ENCODE measurements around the gene SAPCD1.

SAPCD1 gene

DNA sequence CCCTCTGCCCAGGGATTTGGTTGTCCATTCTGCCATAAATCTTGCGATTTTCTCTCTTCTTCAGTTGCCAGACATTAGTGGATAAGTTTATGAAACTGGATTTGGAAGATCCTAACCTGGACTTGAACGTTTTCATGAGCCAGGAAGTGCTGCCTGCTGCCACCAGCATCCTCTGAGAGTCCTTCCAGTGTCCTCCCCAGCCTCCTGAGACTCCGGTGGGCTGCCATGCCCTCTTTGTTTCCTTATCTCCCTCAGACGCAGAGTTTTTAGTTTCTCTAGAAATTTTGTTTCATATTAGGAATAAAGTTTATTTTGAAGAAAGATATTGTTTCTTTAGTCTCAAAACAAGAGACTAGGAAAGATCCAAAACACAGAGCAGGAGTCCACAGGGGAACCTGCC is at the start of gene SAPCD1:
Gene SAPCD1, plus strand, starts transcription at position 301 of the 400 bp plus-strand sequence. CDS start 399 bp downstream, outside the sequence.
- no peak for DNase-seq

DNA sequence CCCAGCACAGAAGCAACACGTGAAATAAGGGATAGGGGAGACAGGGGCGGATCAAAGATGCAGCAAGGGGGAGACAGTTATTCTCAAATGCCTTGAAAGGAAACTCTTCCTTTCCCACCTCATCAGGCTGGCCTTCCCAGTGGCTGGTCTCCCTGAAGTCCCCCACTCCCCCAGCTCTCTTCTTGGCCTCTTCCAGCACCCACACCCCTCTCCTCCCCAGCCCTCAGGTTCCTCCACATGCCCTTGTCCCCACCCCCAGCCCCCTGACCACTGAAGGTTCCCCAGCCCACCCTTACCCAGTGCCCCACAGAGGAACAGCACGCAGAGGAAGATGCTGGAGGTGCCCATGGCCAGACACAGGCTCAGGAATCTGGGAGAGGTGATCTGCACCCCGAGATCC is 49.0 kb upstream of the SAPCD1 start:
- no peak for DNase-seq

DNA sequence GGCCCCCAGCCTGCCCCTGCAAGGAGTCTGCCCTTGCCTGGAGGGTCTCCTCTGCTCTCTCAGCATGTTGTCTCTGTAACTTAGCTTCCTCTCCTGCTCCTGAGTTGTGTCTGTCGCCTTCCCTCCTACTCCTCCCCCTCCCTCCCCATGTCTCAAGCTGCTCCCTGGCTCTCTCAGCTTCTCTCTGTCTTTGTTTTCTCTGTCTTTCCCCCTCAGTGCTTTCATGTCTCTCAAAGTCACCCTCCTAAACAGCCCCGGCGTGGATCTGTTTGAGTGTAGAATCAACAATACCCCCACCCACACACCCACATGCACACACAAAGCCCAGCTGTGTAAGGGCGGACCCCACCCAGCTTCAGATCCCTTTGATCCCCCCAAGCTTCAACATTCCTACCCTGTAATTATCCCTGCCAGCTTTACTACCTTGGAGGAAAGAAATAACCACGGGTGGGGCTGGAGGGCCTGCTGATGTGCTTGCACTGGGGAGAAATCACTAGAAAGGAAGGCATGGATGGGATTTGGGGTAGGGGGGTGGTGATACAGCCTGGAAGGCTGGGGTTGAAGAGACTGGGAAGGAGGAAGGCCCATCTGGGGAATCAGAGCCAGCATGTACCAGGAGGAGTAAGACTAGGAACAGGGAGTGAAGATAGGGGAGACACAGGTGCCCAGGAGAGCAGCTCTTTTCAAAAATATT is 48.3 kb upstream of the SAPCD1 start:
- DNase-seq, result no peak

DNA sequence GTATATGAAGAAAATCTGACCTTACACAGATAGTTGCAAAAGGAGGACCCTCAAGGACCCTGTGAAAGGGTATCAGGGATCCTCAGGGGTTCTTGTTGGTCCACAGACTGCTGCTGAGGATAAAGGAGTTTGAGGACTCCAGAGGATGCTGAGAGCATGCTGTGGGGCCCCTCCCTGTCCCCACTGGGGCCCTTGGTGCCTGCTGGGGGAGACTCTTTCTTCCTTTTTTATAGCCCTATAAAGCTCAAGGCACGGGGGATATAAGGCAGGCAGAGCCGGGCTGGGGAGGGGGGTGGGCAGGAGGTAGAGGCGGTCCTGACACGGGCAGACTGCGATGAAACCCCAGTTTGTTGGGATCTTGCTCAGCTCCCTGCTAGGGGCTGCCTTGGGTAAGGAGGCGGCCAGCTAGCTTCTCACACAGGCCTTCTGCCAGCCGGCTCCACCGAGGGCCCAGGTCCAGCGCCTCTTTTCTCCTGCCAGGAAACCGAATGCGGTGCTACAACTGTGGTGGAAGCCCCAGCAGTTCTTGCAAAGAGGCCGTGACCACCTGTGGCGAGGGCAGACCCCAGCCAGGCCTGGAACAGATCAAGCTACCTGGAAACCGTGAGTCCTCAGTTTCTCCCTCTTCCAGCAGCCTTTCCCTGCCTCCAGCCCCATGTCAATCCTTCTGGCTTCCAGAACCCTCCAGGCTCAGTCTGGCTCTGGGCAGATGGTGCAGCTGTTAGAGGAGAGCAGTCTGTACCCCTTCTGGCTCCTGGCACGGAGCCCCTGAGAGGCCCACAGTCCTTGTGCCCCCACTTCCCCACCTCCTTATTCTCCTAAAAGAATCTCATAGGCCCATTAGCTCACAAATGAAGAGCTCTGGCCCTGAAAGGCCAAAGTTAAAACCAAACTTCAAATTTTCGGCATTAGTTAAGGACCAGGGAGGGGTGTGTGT is 47.2 kb upstream of the SAPCD1 start, which contains the start of gene LY6G6D:
Gene LY6G6D, plus strand, starts transcription at position 327 of the 937 bp plus-strand sequence. Its CDS starts 8 bp downstream, at position 335.
- DNase-seq, result no peak

DNA sequence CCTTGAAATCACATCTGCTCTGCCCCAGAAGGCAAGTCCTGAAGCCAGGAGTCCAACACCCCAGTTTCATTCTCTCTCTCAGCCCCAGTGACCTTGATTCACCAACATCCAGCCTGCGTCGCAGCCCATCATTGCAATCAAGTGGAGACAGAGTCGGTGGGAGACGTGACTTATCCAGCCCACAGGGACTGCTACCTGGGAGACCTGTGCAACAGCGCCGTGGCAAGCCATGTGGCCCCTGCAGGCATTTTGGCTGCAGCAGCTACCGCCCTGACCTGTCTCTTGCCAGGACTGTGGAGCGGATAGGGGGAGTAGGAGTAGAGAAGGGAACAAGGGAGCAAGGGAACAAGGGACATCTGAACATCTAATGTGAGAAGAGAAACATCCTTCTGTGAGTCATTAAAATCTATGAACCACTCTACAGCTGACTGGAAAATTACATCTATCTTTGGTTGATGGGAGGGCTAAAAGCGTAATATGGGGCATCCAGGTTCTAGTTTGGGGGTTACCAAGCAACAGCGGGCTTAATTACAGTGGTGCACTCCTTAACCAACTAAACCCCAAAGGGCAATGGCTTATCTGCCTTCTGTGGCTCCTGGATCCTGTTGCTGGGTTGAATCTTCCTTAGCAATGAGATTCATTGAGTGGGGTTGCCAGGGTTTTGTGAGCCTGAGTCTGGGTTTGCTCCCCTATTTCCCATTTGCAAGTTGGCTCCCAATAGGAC is 44.8 kb upstream of the SAPCD1 start:
- DNase-seq, result no peak

DNA sequence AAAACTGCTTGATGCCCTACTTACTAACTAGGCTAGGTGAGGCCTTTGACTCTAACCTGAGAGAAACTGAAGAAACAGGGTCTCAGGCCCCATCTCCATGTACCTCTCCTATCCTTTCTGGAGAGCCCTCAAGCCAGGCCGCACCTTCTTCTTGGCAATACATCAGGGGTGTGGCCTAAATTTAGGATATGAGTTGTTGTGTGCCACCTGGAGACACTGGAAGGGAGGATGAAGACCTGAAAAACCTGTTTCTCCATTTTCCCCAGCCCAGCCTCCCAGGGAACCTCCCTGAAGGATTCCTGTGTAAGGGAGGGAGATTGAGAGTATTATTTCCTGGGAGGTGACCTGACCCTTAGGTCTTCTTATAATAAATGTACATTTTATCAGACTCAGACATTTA is 44.2 kb upstream of the SAPCD1 start:
- no peak for DNase-seq

DNA sequence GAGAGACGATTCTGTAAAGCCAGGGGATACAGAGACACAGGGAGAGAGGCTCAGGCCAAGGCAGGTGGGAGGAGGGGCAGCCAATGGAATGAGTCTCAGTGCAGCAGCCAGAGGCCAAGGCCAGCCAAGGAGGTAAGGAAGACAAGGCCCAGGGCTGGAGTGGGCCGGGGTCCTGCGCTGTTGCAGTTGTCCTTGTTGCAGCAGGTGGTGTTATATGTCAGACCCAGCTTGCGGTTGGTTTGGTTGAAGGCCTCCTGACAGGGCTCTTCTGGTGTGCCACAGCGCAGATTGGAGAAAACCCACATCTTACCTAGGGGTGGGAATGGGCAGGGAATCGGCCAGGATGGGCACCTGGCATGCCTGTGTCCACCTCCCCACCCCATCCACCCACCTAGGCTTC is 43.5 kb upstream of the SAPCD1 start:
- no peak for DNase-seq

DNA sequence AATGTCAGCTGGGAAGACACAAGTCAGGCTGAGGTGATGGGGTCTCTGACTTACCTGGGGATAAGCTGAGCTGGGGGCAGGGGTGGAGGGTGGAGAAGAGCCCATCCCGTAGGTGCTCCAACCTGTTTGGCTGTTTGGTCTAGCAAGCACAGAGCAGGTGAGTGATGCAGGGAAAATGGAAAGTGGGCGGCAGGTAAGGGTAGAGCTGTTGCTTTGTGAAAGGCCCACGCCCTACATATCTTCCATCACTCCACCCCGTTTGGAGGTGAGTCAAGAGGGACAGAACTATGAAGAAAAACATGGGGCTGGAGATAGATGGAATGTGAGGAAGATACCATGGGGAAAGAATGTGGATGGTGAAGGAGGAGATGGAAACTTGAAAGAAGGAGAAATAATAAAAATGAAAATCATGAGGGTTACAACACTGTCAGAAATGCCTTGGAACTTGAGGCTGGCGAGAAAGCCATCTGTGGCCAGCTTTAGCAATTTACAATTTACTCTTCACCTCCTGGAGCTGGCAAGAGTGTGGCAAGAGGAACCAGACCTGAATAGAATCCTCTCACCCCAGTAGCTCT is 42.2 kb upstream of the SAPCD1 start:
- no peak for DNase-seq

DNA sequence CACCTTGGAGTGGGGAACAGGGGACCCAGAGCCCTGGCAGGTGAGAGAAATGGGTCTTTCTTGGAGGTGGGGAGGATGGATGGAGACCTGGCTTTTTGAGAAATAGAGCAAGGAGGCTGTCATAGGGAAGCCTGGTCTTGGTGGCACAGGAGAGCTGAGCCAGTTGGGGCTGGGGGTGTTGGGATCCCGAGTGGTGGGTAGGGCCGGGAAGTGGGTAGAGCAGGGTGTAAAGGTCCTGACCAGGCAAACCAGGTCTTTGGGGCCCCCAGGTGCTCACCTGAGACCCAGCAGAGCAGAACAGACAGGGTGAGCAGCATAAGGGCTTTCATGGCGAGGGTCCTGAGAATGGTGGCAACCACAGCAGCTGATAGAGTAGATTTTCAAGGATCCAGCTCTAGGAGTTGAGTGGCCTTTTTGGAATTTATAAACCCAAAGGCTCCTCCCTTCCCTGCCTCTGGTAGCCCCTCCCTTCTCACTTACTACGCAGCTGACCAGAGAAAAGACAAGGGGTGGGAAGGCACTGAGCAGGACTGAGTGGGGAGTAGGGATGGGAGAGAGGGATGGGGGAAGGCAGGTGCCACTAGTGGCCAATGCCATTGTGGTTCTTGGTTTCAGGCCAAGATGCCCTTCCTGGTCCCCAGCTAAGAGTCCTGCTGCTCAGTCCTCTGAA is 41.0 kb upstream of the SAPCD1 start, which contains the start of gene LY6G6C:
Gene LY6G6C, minus strand, starts transcription at position 396 of the 670 bp plus-strand sequence. Its CDS starts 67 bp downstream, at position 329.
- DNase-seq, result no peak

DNA sequence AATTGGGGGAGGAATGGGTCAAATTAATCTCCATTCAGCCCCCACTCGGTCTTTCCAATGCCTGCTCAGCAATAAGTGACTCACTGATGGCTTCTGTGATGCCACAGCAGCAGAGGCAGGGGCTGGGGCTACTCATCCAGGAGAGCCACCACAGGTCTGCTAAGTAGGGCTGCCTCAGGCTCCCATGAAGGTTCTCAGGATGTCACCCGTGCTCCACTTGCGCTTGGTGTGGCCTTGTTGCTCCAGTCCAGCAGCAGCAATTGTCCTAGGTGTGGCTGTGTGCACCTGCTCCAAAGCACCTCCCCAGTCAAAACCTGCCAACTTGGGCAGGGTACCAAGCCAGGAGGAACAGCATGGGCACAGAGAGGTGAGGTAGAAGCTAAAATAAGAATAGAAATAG is 40.3 kb upstream of the SAPCD1 start:
- no peak for DNase-seq

DNA sequence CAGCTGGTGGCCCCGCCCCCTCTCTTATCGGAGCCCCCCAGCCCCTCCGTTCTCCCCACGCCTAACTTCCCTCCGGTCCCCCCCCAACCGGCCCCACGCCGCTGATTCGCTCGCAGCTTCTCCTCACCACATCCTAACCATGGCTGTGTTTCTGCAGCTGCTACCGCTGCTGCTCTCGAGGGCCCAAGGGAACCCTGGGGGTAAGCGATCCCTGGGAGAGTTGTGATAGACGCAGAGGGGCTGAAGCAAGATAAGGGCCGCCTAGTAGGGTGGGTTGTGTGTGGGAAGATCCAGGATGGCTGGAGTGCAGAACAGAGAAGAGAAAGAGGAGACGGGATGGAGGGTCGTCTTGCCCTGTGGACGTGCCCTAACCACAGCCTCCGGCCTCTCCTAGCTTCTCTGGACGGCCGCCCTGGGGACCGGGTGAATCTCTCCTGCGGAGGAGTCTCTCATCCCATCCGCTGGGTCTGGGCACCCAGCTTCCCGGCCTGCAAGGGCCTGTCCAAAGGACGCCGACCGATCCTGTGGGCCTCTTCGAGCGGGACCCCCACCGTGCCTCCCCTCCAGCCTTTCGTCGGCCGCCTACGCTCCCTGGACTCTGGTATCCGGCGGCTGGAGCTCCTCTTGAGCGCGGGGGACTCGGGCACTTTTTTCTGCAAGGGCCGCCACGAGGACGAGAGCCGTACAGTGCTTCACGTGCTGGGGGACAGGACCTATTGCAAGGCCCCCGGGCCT is 39.0 kb upstream of the SAPCD1 start, which contains the start of gene MPIG6B:
Gene MPIG6B, plus strand, starts transcription at position 129 of the 735 bp plus-strand sequence. Its CDS starts 11 bp downstream, at position 140.
- DNase-seq, result no peak

DNA sequence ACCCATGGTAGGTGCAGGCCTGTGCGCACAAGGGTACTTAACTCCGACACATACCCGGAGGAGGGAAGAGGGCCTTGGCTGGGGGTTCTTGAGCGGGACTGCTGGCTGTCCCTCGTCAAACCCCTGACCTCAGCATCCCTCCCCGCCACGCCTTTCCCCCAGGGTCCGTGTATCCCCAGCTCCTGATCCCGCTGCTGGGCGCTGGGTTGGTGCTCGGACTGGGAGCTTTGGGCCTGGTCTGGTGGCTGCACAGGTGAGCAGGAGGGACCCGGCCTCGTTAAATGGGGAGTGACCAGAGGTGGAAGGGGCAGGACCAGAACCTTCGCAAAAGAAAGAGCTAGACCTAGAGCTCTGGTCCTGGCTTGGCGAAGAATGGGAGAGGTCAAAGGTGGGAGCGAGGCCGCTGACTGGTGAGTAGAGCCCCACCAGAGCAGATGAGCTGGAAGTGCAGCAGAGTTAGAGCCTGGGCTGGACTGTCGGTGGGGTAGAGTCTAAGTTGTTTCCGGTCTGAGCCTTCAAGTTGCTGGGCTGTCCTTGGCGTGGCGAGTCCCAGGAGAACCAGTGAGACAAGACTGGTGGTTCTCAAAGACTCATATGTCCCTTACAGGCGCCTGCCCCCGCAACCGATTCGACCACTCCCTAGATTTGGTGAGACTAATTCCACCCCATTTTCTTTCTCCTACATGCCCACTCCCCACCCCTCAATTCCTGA is 38.3 kb upstream of the SAPCD1 start:
- no peak for DNase-seq

DNA sequence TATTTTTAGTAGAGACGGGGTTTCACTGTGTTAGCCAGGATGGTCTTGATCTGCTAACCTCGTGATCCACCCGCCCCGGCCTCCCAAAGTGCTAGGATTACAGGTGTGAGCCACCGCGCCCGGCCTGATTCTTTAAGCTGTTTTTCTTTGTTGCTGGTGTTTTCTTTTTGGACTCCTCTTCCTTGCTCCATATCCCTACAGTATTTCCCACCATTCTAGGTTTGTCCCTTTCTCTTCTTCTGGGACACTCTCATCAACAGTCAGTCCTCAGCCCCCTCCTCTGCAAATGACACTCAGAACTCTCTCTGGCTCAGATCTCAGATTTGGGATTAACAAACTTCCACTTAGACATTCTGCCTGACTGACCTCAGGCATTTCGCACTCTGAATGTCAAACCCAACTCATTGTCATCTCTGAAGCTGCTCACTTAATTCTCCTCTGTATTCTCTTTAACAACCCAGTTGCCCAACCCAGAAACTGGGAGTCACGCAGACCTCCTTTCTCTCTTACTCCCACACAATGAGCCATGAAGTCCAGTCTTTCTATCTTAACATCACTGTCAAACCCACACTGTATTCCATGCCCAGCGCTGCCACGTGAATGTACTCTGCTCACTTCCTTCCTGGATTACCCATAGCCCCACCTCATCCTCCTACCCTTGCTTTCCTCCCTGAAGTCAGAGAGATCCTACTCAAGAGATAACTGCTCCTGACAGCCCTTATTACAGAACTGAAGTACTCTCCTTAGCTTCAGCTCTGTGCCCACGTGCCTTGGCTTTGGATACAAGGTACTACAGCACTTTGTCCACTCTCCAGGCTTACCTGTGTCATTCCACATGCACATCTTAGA is 36.7 kb upstream of the SAPCD1 start:
- no peak for DNase-seq

DNA sequence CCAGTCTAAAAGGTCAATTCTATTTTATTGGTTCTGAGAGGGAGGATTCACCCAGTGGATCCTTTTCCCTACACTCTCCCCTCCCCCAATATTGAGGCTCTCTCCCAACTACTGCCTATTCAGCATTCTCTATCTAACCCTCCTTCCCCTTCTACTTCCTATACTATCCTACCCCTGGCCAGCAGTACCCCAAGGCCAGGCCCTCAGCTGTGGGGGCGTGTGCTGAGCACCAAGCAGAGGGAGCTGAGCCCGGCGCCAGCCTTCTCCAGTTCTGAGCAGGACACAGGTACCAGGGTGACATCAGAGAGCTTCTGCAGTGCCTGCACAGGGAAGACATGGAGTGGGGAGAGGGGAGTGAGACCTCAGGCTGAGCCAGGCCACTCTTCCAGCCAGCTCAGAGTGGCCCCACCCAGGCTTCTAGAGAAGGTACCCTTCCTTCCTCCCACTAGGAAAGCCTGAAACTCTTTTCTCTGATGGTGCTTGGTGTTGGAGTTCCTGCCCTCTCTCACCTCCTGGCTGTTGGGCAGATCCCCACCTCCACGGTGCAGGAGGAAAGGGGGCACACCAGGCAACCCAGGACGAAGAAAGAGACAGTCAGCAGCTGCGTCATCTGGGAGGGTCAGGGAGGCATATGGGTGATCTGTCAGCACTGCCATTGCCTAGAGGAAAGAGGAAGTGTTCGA is 35.3 kb upstream of the SAPCD1 start:
- no peak for DNase-seq

DNA sequence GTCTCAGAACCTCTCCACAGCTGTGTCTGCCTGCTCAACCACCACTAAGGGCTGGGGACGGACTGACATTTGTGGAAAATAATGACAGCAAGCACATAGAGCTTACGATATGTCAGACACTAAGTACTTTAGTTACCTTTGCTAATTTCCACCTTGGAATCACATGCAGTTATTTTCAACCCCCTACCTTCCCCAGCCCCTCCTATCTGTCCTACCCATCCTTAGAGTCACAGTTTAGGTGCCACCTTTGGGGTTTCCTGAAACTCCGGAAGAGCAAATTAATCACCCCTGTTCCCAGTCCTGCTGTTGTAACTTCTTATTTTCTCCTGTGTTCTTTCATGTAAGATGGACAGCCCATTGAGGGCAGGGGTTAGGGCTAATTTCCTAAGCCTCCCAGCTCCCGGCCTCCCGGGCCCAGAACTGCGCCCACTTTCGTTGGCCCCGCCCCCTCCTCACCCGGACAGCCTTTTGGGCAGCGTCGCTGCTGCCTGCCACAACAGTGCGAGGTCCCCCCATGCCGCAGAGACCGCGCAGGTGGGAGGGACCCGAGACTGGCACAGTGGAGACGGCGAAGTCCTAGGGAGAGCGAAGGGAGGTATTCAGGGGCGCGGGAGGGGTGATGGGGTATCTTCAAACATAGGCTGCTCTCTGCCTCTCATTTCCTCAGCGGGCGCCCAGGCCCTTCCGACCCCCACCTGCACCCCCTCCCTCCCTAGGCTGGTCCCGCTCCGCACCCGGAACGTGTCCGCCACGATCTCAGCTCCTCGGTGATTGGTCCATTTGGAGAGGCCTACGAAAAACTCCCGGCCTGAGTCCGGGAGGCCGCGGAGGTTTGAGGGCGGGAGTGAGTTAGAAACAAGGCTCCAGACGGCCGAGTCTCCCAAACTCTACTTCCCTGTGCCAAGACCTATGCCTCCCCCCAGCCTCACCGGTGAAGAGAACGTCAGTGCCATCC is 34.5 kb upstream of the SAPCD1 start:
- no peak for DNase-seq

DNA sequence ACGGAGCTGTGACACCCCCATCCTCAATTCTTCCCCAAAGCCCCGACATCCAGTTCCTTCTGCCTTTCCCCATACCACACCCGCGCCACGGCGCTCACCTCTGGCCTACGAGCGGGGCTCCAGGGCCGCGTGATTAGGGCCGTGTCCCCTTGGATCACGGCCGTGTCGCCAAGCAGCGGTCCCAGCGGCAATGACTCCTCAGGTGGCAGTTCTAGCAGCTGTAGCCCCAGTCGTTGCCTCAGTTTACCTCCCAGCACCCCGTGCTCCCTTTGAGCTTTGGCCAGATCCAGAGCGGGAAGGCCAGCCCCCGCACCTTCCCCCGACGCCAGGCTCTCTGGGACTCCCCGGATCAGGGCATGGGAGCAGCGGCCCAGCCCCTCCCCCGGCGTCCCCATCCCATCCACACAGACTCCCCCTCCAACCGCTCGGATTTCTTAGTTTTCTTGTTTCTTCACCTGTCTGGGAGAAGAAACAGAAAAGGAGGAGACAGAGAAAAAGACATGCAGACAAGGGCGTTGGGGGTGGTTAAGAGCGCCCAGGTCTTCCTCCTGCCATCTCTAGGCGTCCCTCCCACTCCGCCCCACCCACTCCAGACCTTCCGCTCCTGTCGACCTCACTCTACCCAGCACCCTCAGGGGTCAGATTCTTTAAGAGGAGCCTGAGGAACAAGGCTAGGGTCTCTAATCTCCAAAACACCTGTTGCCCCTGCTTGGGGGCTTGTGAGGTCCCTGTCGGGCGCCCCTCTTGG is 33.5 kb upstream of the SAPCD1 start, which contains the start of gene DDAH2:
Gene DDAH2, minus strand, starts transcription at position 533 of the 748 bp plus-strand sequence. Its CDS starts 138 bp downstream, at position 395.
- no peak for DNase-seq

DNA sequence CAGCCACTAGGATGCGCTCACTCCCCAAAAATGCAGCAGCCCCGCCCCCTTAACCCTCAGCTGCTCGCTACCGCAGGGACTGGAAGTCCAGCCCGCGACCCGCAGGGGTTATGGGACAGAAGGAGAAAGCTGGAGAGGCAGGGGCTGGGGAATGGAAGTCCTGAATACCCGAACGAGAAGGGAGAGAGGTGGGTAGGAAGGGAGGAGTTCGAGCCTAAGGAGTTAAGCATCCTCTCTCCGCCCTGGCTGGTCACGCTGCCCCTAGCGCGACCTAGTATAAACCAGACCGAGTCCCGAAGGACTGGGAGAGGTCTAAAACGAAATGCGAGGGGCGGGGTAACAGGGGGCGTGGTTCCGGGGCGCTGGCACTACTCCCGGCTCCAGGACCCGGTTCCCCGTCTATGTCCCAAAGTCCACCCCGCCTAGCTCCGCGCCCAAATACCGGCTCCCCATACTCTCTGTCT is 32.9 kb upstream of the SAPCD1 start:
- DNase-seq, result peak; percentile 87

Measured in HCEC 1CT (cell line).